ENCODE data around the gene FLII.

FLII gene

GRCh38 chr17:18235743-18236256 lies 22.7 kb downstream of the FLII start:
- DNase-seq (ENCODE audit: low read depth in 2 of 2), result peak; percentile 54 to 73
- no peak overlapping the region for H3K4me3 ChIP-seq (replicated peaks in 1 of 2; ENCODE audit: low read depth in 2 of 2, low read length in 2 of 2)

GRCh38 chr17:18234853-18235380 lies 23.6 kb downstream of the FLII start:
- H3K4me3 ChIP-seq (replicated peaks in 1 of 2; ENCODE audit: low read depth in 2 of 2, low read length in 2 of 2), result no peak overlapping the region
- DNase-seq (ENCODE audit: low read depth in 2 of 2), result no peak
- TF ChIP-seq, protein P1, sequence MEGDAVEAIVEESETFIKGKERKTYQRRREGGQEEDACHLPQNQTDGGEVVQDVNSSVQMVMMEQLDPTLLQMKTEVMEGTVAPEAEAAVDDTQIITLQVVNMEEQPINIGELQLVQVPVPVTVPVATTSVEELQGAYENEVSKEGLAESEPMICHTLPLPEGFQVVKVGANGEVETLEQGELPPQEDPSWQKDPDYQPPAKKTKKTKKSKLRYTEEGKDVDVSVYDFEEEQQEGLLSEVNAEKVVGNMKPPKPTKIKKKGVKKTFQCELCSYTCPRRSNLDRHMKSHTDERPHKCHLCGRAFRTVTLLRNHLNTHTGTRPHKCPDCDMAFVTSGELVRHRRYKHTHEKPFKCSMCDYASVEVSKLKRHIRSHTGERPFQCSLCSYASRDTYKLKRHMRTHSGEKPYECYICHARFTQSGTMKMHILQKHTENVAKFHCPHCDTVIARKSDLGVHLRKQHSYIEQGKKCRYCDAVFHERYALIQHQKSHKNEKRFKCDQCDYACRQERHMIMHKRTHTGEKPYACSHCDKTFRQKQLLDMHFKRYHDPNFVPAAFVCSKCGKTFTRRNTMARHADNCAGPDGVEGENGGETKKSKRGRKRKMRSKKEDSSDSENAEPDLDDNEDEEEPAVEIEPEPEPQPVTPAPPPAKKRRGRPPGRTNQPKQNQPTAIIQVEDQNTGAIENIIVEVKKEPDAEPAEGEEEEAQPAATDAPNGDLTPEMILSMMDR (IDR thresholded peaks at IDR 0.05; ENCODE audit: low read depth, low read length), result no peak

More at GRCh38 chr17:18235743-18236256, 22.7 kb downstream of the FLII start:
- TF ChIP-seq, protein P1 (IDR thresholded peaks at IDR 0.05; ENCODE audit: low read depth, low read length), result no peak

DNA sequence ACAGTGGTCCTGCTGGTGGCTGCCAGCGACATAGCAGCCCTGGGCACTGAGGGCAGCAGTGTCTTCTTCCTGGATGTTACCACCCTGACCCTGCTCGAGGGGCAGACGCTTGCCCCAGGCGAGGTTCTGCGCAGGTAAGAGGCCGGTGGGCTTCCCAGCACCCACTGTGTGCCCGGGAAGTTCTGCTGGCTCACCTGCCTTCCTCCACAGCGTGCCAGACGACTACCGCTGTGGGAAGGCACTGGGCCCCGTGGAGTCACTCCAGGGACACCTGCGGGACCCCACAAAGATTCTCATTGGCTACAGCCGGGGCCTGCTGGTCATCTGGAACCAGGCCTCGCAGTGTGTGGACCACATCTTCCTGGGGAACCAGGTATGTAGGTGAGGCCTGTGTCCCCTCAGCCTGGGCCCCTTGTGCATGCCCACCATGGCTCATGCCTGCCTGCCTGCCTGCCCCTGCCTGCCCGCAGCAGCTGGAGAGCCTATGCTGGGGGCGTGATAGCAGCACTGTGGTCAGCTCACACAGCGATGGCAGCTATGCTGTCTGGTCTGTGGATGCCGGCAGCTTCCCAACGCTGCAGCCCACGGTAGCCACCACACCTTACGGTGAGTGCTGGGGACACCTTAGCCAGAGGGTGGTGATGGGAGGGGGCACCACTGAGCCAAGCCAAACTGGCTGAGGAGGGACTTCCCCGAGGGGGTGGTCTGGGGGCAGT lies 24.6 kb downstream of the FLII start:
- TF ChIP-seq, protein P1 (IDR thresholded peaks at IDR 0.05; ENCODE audit: low read depth, low read length), result no peak
- no peak overlapping the region for H3K4me3 ChIP-seq (replicated peaks in 1 of 2; ENCODE audit: low read depth in 2 of 2, low read length in 2 of 2)
- no peak for DNase-seq (ENCODE audit: low read depth in 2 of 2)

DNA sequence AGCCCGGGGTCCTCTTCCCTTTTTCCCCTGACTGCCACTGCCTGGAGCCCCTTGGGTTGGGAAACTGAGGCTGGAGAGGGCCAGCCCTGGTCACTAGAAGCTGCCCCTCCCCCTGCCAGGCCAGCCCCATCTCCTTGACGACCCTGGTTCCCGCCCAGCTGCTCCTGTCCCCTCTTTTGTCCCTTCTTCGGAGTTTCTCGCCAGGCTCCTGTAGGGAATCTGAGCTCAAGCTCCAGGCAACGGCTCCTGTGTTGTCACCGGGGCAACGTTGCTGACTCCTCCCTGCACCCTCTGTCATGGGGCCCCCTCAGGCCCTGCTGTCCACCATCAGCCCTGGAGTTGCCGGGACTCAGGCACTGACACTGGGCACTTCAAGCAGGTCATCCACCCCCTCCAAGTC lies 27.4 kb downstream of the FLII start:
- H3K4me3 ChIP-seq (replicated peaks in 1 of 2; ENCODE audit: low read depth in 2 of 2, low read length in 2 of 2), result no peak overlapping the region
- no peak for DNase-seq (ENCODE audit: low read depth in 2 of 2)
- TF ChIP-seq, protein P1 (IDR thresholded peaks at IDR 0.05; ENCODE audit: low read depth, low read length), result no peak

DNA sequence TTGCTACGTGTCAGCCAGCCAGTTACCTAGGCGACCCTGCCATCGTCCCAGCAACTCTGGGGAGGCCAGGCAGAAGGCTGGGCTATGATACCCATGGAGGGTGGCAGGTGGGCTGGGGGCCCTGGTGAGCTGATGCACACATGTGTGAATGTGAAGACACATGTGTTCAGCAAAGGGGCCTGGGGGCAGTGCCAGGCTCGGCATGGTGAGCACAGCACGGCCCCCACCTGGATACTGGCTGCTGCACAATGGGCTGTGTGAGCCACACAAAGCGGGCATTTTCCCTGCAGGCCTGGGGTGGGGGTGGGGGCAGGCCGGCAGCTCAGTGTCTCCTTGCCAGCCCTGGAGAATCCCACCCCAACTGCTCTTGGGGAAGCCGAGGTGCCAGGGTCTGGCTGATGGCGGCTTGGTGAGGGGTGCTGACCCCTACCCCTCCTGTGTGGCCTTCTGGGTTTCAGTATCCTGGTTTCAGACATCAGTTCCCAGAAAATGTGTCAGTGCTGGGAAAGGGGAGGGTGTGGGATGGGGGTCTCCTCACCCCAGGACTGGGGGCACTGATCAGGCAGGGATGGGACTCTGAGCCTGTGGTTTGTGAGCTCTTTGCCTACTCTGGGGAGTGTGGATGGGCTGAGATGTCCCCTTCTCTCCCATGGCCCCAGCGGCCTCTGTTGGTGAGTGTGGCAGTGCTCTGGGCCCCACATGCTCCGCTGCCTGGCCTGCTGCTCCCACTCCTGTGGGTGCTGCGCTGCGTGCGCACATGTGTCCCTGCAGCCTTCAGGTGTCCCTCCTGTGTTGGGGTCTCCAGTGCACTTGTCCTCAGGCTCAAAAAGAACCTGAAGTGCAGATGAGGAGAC lies 28.0 kb downstream of the FLII start:
- H3K4me3 ChIP-seq (replicated peaks in 1 of 2; ENCODE audit: low read depth in 2 of 2, low read length in 2 of 2), result no peak overlapping the region
- DNase-seq (ENCODE audit: low read depth in 2 of 2), result no peak
- TF ChIP-seq, protein P1 (IDR thresholded peaks at IDR 0.05; ENCODE audit: low read depth, low read length), result no peak

DNA sequence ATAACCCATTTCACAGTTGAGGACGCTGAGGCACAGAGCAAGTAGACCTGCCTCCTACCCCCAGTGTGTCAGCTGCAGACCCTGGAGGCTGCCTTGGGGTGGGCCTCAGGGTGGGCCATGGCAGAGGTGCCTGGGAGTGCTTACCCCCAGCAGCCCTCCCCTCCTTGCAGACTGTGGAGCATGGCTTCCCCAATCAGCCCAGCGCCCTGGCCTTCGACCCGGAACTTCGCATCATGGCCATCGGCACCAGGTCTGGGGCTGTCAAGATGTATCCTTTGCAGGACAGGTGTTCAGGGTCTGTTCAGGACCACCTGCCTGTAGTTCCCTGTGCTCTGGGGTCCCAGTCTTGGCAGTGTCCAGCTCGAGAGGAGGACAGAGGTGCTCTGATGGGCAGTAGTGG lies 28.8 kb downstream of the FLII start:
- TF ChIP-seq, protein P1 (IDR thresholded peaks at IDR 0.05; ENCODE audit: low read depth, low read length), result no peak
- DNase-seq (ENCODE audit: low read depth in 2 of 2), result no peak
- H3K4me3 ChIP-seq (replicated peaks in 1 of 2; ENCODE audit: low read depth in 2 of 2, low read length in 2 of 2), result no peak overlapping the region
